Gastroesophageal sphincter (tissue), 4 donors: ENCODE results near the gene ZNF784. TPM values are rescaled to one million over a fixed set of nuclear protein-coding genes. Genes with fewer than 3 reads are reported as not detected.

ENCODE experiments used
- ATAC-seq: fragments of 150-250 bp; one replicate; pipeline ENCODE4 v1.9.1; 2016; ENCODE audit warnings: mild to moderate bottlenecking, moderate library complexity
- H3K27ac ChIP-seq, 4 donors: fragments of 200-600 bp; sonication (generic) in 3 of 4; 1 replicate in 3 of 4; 2 replicates in 1 of 4; pipeline ENCODE4 v1.5.1; 2016 to 2019
- H3K27me3 ChIP-seq: fragments of 200-600 bp; sonication (generic); one replicate; pipeline ENCODE4 v1.5.1; 2019
- H3K36me3 ChIP-seq, 2 donors: fragments of 200-600 bp; sonication (generic); one replicate each; pipeline ENCODE4 v1.5.1; 2019; ENCODE audit warnings: control low read depth in 1 of 2
- H3K4me1 ChIP-seq, 3 donors: fragments of 200-600 bp; sonication (generic); 1 replicate in 2 of 3; 2 replicates in 1 of 3; pipeline ENCODE4 v1.5.1; 2016 to 2019; ENCODE audit warnings: control low read depth in 2 of 3
- H3K4me3 ChIP-seq, 2 donors: fragments of 200-600 bp; sonication (generic); one replicate each; pipeline ENCODE4 v1.5.1; 2019; ENCODE audit warnings: mild to moderate bottlenecking in 1 of 2, moderate library complexity in 1 of 2
- H3K9me3 ChIP-seq, 3 donors: fragments of 200-600 bp; sonication (generic); one replicate each; pipeline ENCODE4 v1.5.1; 2017 to 2019; ENCODE audit warnings: control low read depth in 2 of 3
- EP300 ChIP-seq: sonication (generic); formaldehyde crosslinking; IDR thresholded peaks from one replicate; pipeline ENCODE4 v1.6.1; 2017; ENCODE audit warnings: antibody characterized with exemption, mild to moderate bottlenecking
- POLR2A ChIP-seq, 2 donors: fragments of 450-650 bp; IDR thresholded peaks; one replicate each; pipeline ENCODE4 v1.6.1; 2017; ENCODE audit warnings: antibody characterized with exemption in 2 of 2, mild to moderate bottlenecking in 2 of 2, moderate library complexity in 1 of 2
- POLR2AphosphoS5 ChIP-seq: sonication (generic); formaldehyde crosslinking; IDR thresholded peaks from one replicate; pipeline ENCODE4 v1.6.1; 2017; ENCODE audit warnings: antibody characterized with exemption
- WGBS, 2 donors: methylation state at CpG; one replicate each; pipeline ENCODE4 v1.1.5; 2018; ENCODE audit warnings: low coverage in 1 of 2; 5-methylcytosine and 5-hydroxymethylcytosine counted together
- total RNA-seq, 4 donors: library from RNA; depleted of rRNA; stranded (reverse); fragments of >200 nt; gene quantifications; one replicate each; pipeline ENCODE4 v1.1.0, GENCODE V29; 2016
- TF ChIP-seq, protein P1 (sequence below), 4 experiments: fragments of 200-600 bp in 2 of 4; fragments of 450-650 bp in 2 of 4; sonication (generic) in 1 of 4; IDR thresholded peaks; one replicate each; pipeline ENCODE4 v1.5.1; 2017 to 2019; ENCODE audit warnings: antibody characterized with exemption in 4 of 4, mild to moderate bottlenecking in 2 of 4, moderate library complexity in 2 of 4

Gene ZNF784
- total RNA-seq, 4 donors from 2014 or later = 0.54 to 8.1 (median 4.8) TPM

- Histone ChIP-seq H3K4me1 (peaks cover 0 to 34% (median 0%) of the 10 kb centered on the region in 3 donors), H3K36me3 (peaks cover 0 to 25% of the 10 kb centered on the region in 2 donors), H3K27me3 (no peaks in the 10 kb centered on the region), H3K27ac (peak overlapping the region in 3 of 4 donors; percentile 95 to 100 (median 95)), H3K4me3 (no peak overlapping the region), H3K9me3 (no peaks in the 10 kb centered on the region)
- WGBS, 2 donors = 97 to 98% methylated on average over 7 of the region's 7 CpGs
- TF ChIP-seq, protein P1, sequence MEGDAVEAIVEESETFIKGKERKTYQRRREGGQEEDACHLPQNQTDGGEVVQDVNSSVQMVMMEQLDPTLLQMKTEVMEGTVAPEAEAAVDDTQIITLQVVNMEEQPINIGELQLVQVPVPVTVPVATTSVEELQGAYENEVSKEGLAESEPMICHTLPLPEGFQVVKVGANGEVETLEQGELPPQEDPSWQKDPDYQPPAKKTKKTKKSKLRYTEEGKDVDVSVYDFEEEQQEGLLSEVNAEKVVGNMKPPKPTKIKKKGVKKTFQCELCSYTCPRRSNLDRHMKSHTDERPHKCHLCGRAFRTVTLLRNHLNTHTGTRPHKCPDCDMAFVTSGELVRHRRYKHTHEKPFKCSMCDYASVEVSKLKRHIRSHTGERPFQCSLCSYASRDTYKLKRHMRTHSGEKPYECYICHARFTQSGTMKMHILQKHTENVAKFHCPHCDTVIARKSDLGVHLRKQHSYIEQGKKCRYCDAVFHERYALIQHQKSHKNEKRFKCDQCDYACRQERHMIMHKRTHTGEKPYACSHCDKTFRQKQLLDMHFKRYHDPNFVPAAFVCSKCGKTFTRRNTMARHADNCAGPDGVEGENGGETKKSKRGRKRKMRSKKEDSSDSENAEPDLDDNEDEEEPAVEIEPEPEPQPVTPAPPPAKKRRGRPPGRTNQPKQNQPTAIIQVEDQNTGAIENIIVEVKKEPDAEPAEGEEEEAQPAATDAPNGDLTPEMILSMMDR (IDR thresholded peaks at IDR 0.05) = no peak
- TF ChIP-seq POLR2AphosphoS5 (no peak), POLR2A (IDR thresholded peaks at IDR 0.05) (no peak), EP300 (no peak)
- ATAC-seq = no peak
These were observed 1.2 kb downstream of the ZNF784 start for GRCh38 chr19:55623130-55623529.

- no peak overlapping the region for H3K27ac ChIP-seq
- ATAC-seq = no peak
- TF ChIP-seq POLR2A (IDR thresholded peaks at IDR 0.05) = no peak
- TF ChIP-seq EP300 = no peak
- no peak for TF ChIP-seq POLR2AphosphoS5
- TF ChIP-seq, protein P1 (IDR thresholded peaks at IDR 0.05) = no peak
- peaks cover 0 to 34% (median 0%) of the 10 kb centered on the region in 3 donors for H3K4me1 ChIP-seq
- 87 to 92% methylated on average over 7 to 10 of the region's 40 CpGs for WGBS, 2 donors
- H3K9me3 ChIP-seq = no peaks in the 10 kb centered on the region
- no peak overlapping the region for H3K4me3 ChIP-seq
- H3K27me3 ChIP-seq = no peaks in the 10 kb centered on the region
- peaks cover 0 to 32% of the 10 kb centered on the region in 2 donors for H3K36me3 ChIP-seq
These were observed 2.0 kb downstream of the ZNF784 start for GRCh38 chr19:55622242-55622969.

DNA sequence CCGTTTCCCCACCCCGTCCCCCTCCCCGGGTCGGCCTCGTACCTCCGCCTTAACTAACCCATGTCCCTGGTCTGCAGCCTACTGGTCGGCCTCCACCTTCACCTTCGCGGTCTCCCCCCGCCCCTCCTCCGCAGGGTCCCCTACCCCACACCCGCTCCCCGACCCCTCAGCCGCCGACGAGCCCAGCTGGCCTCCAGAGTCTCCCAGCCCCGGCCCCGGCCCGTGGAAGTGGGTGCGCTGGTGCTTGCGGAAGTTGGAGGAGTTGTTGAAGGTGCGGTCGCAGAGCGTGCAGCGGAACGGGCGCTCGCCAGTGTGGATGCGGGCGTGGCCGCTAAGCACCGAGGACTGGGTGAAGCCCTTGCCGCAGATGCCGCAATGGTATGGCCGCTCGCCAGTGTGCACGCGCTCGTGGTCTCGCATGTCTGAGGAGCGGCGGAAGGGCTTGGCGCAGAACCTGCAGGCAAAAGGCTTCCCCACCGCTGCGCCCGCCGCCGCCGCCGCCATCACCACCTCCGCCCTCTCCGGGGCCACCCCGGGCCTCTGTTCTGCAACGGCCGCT lies 2.6 kb downstream of the ZNF784 start:
- ATAC-seq = no peak
- Histone ChIP-seq H3K9me3 (no peaks in the 10 kb centered on the region), H3K36me3 (peaks cover 0 to 38% of the 10 kb centered on the region in 2 donors), H3K27me3 (no peaks in the 10 kb centered on the region), H3K4me3 (no peak overlapping the region), H3K27ac (no peak overlapping the region), H3K4me1 (peaks cover 0 to 34% (median 0%) of the 10 kb centered on the region in 3 donors)
- whole genome bisulfite sequencing, 2 donors = no CpG with 5 or more reads among the region's 55 CpGs
- TF ChIP-seq POLR2A (IDR thresholded peaks at IDR 0.05) (no peak), EP300 (no peak), POLR2AphosphoS5 (no peak)
- TF ChIP-seq, protein P1 (IDR thresholded peaks at IDR 0.05) = no peak

DNA sequence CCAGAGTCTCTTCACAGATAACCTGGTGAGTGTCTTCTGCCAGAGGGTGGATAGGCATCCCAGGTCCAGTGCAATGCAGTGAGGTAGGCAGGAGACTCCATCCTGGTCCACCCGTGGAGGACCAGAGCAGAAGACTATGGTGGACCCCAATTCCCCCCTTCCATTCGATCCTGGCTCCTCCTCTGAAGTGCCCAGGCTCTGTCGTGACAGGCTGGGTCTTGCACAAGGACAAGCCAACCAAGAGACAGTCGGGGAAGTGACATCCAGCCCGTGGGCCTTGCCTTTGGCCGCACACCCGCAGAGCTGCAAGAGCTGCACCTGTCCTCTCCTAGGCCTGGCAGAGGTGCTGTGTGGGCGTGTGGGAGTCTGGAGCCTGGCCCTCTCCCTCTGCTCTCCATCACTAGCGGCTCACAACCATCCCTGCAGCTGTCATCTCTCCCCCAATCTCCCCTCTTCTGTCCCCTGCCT lies 3.1 kb downstream of the ZNF784 start:
- peaks cover 0 to 43% of the 10 kb centered on the region in 2 donors for H3K36me3 ChIP-seq
- no peaks in the 10 kb centered on the region for H3K27me3 ChIP-seq
- no peaks in the 10 kb centered on the region for H3K9me3 ChIP-seq
- no peak overlapping the region for H3K4me3 ChIP-seq
- H3K4me1 ChIP-seq = peaks cover 0 to 34% (median 0%) of the 10 kb centered on the region in 3 donors
- no peak overlapping the region for H3K27ac ChIP-seq
- WGBS, 2 donors = no CpG with 5 or more reads among the region's 9 CpGs
- TF ChIP-seq EP300 = no peak
- TF ChIP-seq, protein P1 (IDR thresholded peaks at IDR 0.05) = no peak
- no peak for TF ChIP-seq POLR2AphosphoS5
- no peak for TF ChIP-seq POLR2A (IDR thresholded peaks at IDR 0.05)
- ATAC-seq = no peak
